ENCODE results near the gene KIAA1328. TPM values are rescaled to one million over a fixed set of nuclear protein-coding genes. Genes with fewer than 3 reads are reported as not detected.
"Not testable (repeated sequence)": the region's sequence is repeated elsewhere in the genome, so short reads cannot be mapped to it uniquely, and the experiment has no call there.

The KIAA1328 gene
- total RNA-seq, 1 donor from 2014 or later: 11.6 TPM

GRCh38 chr18:36814994-36815393, 13.9 kb upstream of the KIAA1328 start:
- Mint-ChIP-seq H3K27me3 (no peaks in the 10 kb centered on the region), H3K27ac (no peak overlapping the region), H3K4me3 (no peak overlapping the region), H3K9me3 (no peaks in the 10 kb centered on the region), H3K36me3 (peaks cover 30% of the 10 kb centered on the region), H3K4me1 (ENCODE audit: unreplicated experiment) (peaks cover 9% of the 10 kb centered on the region)
- no peak for TF ChIP-seq CTCF (conservative IDR thresholded peaks at IDR 0.05)
- no peak for DNase-seq (ENCODE audit: extremely low spot score, unreplicated experiment)

GRCh38 chr18:36816096-36816495, 12.8 kb upstream of the KIAA1328 start:
- H3K9me3 Mint-ChIP-seq, H3K27me3 Mint-ChIP-seq: not testable (repeated sequence)

GRCh38 chr18:36817039-36817438, 11.9 kb upstream of the KIAA1328 start:
- peaks cover 38% of the 10 kb centered on the region for H3K36me3 Mint-ChIP-seq
- TF ChIP-seq CTCF (conservative IDR thresholded peaks at IDR 0.05): no peak
- no peaks in the 10 kb centered on the region for H3K9me3 Mint-ChIP-seq
- peaks cover 9% of the 10 kb centered on the region for H3K4me1 Mint-ChIP-seq (ENCODE audit: unreplicated experiment)
- no peak for DNase-seq (ENCODE audit: extremely low spot score, unreplicated experiment)
- no peaks in the 10 kb centered on the region for H3K27me3 Mint-ChIP-seq
- H3K4me3 Mint-ChIP-seq: no peak overlapping the region
- H3K27ac Mint-ChIP-seq: no peak overlapping the region

More at GRCh38 chr18:36816096-36816495, 12.8 kb upstream of the KIAA1328 start:
- H3K27ac Mint-ChIP-seq; H3K4me1 Mint-ChIP-seq (ENCODE audit: unreplicated experiment); DNase-seq (ENCODE audit: extremely low spot score, unreplicated experiment); H3K4me3 Mint-ChIP-seq: not testable (repeated sequence)
- H3K36me3 Mint-ChIP-seq: peaks cover 33% of the 10 kb centered on the region

GRCh38 chr18:36818652-36819051, 10.3 kb upstream of the KIAA1328 start:
- TF ChIP-seq CTCF (conservative IDR thresholded peaks at IDR 0.05): no peak
- peaks cover 40% of the 10 kb centered on the region for H3K36me3 Mint-ChIP-seq
- no peaks in the 10 kb centered on the region for H3K9me3 Mint-ChIP-seq
- DNase-seq (ENCODE audit: extremely low spot score, unreplicated experiment): no peak
- no peaks in the 10 kb centered on the region for H3K27me3 Mint-ChIP-seq
- peaks cover 9% of the 10 kb centered on the region for H3K4me1 Mint-ChIP-seq (ENCODE audit: unreplicated experiment)
- H3K27ac Mint-ChIP-seq: no peak overlapping the region
- H3K4me3 Mint-ChIP-seq: no peak overlapping the region

GRCh38 chr18:36819621-36820020, 9.3 kb upstream of the KIAA1328 start:
- H3K9me3 Mint-ChIP-seq: no peaks in the 10 kb centered on the region
- no peak overlapping the region for H3K4me3 Mint-ChIP-seq
- TF ChIP-seq CTCF (conservative IDR thresholded peaks at IDR 0.05): no peak
- DNase-seq (ENCODE audit: extremely low spot score, unreplicated experiment): no peak
- peaks cover 9% of the 10 kb centered on the region for H3K4me1 Mint-ChIP-seq (ENCODE audit: unreplicated experiment)
- H3K36me3 Mint-ChIP-seq: peaks cover 43% of the 10 kb centered on the region
- no peak overlapping the region for H3K27ac Mint-ChIP-seq
- H3K27me3 Mint-ChIP-seq: no peaks in the 10 kb centered on the region

- no peak overlapping the region for H3K4me3 Mint-ChIP-seq
- H3K27ac Mint-ChIP-seq: no peak overlapping the region
These were observed 7.2 kb upstream of the KIAA1328 start for GRCh38 chr18:36821681-36822080.

More at GRCh38 chr18:36821681-36822080, 7.2 kb upstream of the KIAA1328 start:
- DNase-seq (ENCODE audit: extremely low spot score, unreplicated experiment): no peak
- peaks cover 45% of the 10 kb centered on the region for H3K36me3 Mint-ChIP-seq
- H3K4me1 Mint-ChIP-seq (ENCODE audit: unreplicated experiment): peaks cover 5% of the 10 kb centered on the region
- H3K27me3 Mint-ChIP-seq: no peaks in the 10 kb centered on the region
- no peak for TF ChIP-seq CTCF (conservative IDR thresholded peaks at IDR 0.05)
- H3K9me3 Mint-ChIP-seq: no peaks in the 10 kb centered on the region
